GM21528 (cell line): ENCODE measurements around the gene GPATCH3.
"Not testable (repeated sequence)": the region's sequence is repeated elsewhere in the genome, so short reads cannot be mapped to it uniquely, and the experiment has no call there.

ENCODE experiments used
- ATAC-seq: cut with Tn5 transposase; IDR thresholded peaks from one replicate; pipeline ENCODE4 v1.9.1; 2021; ENCODE audit warnings: mild to moderate bottlenecking, moderate library complexity; ENCODE audit not compliant: unreplicated experiment, low FRiP score

The GPATCH3 gene

DNA sequence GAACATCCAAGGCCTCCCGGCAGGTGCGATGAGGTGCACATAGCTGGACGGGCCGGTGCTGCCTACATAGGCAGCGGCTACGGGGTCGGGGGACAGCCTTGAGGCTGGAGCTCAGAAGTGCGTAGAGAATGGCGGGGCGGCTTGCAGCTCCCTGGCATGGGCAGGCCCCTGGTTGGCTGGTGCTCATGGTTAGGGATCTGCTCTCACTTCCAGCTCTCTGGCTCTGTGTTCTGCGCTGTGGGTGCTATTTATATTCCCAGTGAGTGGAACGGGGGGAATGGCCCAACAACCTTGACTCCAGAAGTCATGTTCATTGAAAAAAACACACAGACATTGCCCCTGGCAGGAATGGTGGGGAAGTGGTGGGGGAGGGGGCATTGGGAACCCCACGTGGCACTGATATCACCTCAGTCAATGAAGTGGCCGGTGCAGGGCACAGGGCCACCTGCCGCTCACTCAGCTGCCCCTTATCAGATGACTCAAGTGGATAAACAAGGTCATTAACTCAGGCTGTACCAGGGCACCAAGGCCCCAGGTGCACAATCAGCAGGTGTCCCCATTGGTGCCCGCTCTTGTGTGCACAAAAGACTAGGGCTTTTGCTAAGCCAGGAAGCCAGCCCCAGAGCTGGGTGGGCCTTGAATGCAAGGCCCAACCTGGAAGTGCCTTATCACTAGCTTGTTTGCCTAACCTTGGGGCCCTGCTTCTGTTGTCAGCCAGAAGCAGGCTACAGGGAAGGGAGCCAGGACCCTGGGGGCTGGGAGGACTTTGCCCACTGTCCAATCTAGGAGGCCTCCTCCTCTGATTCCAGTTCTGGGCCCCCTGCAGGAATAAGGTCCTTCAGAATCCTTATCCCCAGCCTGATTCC is 13.7 kb upstream of the GPATCH3 start, which contains the start of gene NR0B2:
NR0B2 (minus strand) TSS at position 222 of the 866 bp plus-strand sequence; CDS start at position 187, 35 bp downstream.
- ATAC-seq: no peak

DNA sequence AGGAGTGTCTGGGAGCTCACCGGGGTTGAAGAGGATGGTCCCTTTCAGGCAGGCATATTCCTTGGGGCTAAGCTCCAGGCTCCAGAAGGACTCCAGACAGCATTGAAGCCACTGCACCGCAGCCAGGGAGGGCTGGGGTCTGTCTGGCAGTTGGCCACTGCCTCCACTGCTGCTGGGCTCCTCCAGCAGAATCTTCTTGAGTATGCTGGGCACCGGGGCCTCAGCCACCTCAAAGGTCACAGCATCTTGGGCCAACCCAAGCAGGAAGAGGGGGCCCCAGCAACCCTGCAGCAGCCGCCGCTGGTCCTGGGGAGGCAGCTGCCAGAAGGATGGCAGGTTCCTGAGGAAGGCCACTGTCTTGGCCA is 13.1 kb upstream of the GPATCH3 start:
- no peak for ATAC-seq

DNA sequence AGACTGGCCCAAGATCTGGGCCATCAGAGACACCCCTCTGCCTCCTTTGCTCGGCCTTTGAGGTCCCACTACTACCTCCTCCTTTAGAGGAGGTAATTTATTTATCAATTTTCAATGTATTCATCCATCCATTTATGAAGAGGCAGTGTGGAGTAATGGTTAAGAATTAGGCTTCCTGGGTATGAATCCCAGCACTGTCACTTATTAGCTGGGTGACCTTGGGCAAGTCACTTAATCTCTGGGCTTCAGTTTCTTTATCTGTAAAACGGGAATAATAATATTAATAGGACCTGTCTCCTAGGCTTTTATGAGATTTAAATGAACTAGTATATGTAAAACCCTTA is 11.9 kb upstream of the GPATCH3 start:
- no peak for ATAC-seq

DNA sequence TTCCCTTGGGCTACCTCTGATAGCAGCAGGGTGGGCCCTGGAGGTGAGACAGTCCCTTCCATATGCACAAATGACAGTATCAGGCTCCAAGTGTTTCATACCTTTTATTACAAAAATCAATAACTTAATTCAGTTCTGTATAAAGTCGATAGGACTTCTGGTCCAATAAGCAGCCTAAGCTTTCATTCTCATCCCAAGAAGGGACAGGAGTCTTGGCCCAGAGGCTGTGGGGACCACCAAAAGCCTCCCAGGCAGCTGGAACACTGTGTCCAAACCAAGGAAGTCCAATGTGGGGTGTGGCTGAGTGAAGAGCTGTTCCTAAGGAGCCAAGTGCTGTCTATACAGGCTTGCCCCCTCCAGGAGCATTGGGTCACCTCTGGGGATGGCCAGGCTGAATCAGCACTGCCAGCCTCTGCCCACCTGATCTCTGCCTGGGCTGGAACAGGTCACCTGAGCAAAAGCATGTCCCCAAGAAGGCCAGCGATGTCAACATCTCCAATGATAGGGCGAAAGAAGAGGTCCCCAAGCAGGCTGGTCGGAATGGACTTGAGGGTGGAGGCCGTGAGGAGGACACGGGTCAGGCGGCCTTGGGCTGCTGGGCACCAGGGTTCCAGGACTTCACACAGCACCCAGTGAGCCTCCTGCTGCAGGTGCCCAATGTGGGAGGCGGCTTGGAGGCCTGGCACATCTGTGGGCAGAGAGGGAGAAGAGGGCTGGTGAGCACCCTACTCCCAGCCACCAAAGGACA is 11.3 kb upstream of the GPATCH3 start:
- ATAC-seq: no peak

DNA sequence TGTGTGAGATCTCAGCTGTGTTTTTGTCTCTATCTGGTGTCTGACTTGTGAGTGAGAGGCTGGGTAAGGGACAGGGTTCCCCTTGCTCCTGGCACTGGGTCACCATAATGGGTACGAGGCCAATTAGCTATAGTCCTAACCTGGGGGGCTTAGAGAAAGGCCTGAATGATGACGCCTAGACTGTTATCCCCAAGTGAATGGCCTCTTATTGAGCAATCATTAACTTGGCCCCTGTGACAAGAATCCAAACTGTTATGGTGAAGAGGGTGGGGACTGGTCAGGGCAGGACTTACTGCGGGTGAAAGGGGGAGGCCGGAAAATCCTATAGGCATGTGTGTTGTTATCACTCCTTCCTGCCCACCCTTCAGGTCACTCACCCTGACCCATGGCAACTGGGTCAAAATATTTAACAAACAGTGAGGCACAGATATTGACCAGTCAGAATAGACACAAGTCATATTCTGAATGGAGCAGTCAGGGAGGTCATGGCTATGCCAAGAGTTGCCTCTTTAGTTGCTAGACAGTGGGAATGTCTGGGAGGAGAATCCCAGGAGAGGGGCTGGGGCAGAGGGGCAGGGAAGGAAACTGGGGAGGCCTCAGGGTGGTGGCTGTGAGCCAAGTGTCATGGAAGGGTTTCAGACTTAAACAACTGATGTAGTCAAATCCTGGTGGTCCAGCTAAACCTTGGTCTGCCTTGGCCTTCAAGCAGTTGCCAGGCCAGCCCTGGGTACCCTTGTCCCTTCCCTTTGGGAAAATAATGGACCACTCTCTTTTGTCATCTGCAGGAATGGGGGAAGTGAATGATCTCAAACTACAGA is 10.3 kb upstream of the GPATCH3 start:
- no peak for ATAC-seq

DNA sequence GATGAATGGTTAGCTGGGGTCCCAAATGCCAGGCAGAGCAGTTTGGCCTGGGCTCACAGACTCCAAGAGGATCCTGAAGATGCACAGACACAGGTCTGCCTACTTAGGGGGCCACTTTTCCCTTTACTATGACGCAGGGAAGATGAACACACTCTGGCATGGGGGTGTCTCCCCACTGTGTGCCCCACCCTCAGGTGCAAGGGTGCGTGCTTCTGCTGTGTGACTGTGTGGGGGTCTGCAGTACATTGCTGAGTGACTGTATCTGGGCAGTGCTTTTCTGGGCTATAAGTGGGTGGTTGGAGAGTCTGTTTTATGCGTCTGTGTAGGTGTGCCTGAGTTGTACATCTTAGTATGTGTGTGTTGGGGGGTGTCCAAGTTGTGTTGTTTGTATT is 9.7 kb upstream of the GPATCH3 start:
- ATAC-seq: no peak

DNA sequence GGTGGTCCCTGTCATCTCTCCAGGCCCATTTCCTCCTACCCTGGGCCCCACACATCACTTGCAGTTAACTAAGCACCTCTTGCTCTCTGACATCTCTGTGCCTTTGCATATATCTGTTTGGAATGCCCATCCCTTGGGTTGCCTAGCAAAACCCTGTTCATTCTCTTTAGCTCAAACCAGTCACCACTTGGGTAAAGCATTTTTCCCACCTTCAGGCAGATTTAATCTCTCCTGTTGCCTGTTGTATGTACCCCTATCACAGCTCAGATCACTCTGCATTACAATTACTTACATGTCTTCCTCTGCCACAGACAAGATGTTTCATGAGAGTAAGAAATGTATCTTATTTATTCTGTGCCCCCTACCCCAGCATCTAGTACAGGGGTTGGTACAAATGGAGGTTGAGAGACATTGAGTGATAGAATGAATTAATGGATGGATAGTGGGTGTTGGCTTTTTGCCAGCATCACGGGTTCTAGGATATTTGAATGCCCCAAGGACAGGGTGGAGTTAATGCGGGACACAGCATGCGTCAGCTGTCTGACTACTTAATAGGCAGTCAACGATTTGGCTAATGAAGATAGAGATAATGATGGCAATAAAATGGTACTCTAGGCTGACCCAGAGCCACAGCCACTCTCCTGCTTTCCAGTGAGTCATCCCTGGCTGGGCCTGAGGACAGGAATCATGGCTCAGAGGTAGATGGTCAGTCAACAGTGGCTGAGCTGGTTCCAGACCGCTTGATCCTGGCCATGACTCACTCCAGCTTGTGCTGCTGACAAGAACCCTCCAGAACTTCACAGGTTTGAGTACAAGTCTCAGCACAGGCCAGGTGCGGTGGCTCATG is 7.0 kb upstream of the GPATCH3 start:
- ATAC-seq: no peak

DNA sequence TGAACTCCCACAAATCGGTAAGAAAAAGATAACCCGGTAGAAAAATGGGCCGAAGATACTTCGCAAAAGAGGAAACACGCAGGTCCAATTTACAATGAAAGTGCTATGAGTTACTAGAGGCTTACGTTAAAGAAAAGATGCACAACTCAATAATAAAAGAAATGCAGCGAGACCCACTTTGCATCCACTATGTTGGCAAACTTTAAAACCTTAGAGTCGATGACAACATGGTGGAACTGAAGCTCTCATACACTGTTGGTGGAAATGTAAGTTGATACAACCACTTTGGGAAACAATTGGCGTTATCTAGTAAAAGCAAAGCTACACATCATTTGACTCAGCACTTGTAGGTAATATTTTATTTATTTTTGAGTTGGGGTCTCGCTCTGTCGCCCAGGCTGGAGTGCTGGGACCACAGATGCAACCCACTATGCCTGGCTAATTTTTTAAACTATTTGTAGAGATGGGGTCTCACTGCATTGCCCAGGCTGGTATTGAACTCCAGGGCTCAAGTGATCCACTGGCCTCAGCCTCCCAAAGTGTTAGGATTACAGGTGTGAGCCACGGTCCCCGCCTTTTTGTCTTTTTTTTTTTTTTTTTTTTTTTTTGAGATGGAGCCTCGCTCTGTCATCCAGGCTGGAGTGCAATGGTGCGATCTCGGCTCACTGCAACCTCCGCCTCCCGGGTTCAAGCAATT is 696 bp upstream of the GPATCH3 start:
- ATAC-seq: no peak

DNA sequence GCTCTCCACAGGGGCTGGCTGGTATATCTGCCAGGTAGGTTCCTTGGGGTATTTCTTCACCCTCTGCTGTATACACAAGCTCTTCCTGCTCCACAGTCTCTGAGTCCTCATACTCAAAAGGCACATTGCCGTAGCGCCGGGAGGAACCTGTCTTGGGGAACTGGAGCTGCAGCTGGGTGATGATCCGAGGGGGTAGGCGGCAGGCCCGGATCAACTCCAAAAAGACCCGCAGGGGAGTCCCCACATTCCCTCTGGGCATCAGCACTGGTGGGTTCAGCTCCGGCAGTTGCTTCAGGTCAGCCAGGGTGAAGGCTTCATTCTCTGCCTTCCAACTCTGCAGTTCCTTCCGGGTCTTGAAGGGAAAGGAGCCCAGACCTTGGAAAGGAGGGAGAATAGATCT is 2.9 kb downstream of the GPATCH3 start:
- ATAC-seq: no peak

DNA sequence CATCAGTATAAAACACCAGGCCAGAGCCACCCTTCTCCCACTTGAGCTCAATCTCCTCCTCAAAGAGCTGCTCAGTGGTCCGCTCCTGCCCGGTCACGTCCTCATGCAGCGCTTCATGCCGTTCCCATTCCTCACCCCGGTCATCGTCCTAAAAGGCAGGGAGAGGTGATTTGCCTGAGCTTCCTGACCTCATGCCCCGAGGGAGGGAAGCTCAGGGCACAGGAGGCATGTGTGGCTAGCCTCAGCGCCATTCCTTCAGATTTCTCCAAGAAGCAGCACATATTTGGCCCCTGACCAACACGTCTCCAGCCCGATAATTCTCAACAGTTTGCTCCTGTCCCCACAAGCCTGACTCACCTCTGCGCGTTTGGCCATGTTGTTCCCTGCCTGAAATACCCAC is 6.0 kb downstream of the GPATCH3 start:
- no peak for ATAC-seq

DNA sequence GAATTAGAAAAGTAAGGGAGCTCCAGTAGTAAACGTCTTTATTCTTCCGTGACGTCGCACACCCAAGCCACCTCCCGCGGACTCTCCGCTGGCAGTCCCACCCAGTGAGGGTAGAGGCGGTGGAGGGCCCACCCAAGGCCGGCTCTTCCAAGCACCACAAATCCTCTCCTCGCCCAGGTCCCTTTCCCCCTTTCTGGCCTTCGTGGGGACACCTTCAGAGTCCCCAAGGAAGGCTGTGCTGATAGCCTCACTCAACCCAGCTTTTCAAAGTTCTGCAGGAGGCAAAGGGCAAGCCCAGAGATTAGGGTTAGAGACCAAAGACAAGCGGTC is 9.8 kb downstream of the GPATCH3 start:
- ATAC-seq: peak; percentile 35

DNA sequence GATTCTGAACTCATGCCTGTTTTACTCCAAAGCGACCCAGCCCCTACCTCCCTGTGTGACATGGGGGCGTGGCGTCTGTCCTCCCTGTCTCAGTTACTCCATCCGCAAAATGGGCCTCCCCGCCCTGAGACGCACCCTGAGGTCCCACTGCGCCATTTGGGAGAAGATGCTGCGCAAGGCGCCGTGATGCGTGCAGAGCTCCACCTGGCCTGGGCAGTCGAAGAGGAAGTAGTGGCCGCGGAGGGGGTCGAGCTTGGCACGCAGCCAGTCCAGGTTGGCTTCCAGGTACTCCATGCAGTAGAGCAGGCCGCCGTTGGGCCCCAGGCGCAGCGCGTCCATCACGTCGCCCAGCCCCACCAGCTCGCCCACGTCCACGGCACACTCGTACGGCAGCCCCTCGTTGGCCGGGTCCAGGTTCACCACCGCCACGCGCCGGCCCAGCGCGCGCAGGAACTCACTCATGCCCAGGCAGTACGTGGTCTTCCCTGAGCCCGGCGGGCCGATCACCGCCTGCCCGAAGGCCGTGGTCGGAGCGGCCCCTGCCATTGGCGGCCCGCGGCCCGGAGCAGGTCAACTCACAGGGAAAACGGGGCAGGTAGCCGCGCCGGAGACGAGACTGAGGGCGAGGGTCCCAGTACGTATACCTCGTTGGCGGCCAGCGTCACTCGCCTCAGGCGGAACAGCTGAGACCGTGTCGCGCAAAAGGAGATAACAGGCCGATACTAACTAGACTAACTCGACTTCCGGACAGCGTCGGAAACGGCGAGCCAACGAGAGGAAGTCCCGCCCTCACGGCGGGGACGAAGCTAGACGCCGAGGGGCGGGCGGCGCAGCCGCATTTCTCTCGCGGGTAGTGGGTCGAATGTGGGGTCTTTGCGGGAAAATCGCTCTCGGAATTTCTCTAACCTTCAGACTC is 10.5 kb downstream of the GPATCH3 start, which contains the start of gene GPN2:
GPN2 (minus strand) TSS at position 733 of the 916 bp plus-strand sequence; CDS start at position 546, 187 bp downstream.
- peak; percentile 74 for ATAC-seq

DNA sequence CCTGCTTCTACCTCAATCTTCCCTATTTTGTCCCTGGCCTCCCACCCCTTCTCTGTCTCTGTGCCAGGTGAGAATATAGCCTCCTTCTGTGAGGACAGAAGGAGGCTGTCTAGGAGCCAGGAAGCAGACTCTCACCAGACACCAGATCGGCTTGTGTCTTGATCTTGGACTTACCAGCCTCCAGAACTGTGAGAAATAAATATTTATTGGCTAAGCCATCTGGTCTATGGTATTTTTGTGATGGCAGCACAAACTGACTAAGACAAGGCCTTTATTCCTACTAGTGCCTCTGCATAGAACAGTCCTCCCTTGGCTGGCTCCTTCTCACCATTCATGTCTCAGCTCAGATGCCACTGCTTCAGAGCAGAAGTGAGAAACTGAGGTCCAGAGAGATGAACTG is 12.0 kb downstream of the GPATCH3 start:
- no peak for ATAC-seq

DNA sequence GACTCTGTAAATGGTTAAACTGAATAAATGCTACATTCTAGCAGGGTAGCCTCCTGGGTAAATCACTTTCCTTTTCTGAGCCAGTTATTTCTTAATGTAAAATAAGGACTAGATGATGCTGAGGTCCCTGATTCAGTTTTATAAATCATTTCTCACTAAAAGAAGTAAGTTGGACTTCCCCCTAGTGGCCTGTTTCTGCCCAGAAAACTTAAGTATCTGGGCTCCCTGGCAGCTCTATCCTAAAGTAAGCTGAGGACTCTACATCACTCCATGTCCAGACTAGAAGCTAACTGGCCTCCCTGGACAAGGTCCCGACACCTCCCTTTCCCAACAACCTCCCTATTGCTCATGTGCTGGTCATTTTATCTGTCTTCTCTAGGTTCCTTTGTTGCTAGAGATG is 13.1 kb downstream of the GPATCH3 start:
- ATAC-seq: no peak

DNA sequence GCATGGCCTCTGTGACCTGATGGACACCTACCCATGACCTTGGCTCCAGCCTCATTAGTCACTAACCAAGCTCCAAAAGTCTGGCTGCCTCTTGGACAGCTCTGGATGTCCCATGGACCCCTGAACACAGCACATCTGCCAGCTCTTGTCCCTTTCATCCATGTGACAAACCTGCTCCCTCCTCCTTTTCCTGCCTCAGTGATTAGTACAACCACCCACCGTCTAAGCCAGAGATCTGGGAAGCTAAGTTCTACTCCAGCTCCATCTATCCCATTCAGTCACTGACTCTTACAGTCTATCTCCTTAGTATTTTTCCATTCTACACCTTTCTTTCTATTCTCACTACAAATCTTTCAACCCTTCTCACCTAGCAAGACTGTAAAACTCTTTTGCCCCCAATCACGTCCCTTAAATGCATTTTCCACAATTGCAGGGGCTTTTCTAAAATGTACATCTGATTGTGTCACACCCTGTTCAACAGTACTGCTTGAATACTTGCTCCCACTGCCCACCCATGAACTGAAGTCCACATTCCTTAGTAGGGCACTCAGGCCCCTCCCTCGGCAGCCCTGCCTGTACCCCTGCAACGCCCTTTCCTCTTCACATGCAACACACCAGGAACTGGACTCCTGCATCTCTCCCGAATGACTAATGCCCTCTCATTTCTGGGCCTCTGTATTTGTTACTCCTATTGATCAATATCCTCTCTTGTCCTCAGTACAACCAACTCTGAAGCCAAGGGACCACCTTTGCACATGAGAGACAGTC is 17.4 kb downstream of the GPATCH3 start:
- no peak for ATAC-seq

DNA sequence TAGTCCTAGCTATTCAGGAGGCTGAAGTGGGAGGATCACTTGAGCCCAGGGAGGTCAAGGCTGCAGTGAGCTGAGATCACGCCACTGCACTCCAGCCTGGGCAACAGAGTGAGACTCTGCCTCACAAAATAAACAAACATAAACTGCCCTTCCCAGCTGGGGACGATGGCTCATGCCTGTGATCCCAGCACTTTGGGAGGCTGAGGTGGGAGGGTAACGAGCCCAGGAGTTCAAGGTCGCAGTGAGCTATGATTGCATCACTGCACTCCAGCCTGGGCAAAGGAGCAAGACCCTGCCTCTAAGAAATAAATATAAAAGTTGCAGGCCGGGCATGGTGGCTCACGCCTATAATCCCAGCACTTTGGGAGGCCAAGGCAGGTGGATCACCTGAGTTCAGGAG is 18.7 kb downstream of the GPATCH3 start:
- not testable (repeated sequence) for ATAC-seq

DNA sequence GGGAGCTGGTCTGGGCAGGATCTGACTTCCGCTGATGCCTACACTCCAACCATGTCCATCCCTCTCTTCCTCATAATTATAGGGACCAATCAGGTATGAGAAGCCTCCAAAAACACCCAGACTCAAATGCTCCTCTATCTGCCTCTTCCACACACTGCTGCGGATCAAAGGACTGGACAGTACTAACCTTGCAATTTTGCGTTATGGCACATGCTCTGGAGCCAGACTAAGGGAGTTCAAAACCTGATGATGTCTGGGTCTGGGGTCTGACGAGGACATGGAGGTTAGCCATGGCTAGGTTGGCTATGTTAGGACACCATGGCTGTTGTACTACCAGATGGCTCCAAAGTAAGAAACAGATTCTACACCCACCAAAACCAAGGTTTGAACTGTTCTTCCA is 20.5 kb downstream of the GPATCH3 start:
- no peak for ATAC-seq

DNA sequence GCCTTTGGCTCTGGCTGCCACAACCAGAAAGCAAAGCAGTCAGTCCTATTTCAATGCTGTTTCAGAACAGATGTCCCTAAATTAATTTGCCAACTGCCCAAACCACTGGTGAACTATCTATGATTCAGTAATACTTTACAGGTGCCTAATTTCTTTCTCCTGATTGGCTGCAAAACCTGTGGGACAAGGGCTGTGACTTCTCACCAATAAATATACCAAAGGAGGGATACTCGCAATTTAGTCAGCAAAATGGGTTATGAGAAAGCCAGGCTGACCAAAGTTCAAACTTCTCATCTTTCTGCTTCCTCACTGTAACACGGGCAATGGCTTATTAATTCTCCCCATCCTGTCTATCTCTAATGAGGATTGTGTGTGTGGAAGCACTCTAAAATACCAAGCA is 22.9 kb downstream of the GPATCH3 start:
- ATAC-seq: no peak
